Myometrial cell (primary cell): ENCODE measurements around the gene SUN2. TPM values are rescaled to one million over a fixed set of nuclear protein-coding genes. Genes with fewer than 3 reads are reported as not detected.

Source experiments
- total RNA-seq: library from RNA; depleted of rRNA; stranded (reverse); fragments of >200 nt; gene quantifications from 2 replicates; pipeline ENCODE4 v1.2.3, GENCODE V29; 2015

The SUN2 gene, protein sequence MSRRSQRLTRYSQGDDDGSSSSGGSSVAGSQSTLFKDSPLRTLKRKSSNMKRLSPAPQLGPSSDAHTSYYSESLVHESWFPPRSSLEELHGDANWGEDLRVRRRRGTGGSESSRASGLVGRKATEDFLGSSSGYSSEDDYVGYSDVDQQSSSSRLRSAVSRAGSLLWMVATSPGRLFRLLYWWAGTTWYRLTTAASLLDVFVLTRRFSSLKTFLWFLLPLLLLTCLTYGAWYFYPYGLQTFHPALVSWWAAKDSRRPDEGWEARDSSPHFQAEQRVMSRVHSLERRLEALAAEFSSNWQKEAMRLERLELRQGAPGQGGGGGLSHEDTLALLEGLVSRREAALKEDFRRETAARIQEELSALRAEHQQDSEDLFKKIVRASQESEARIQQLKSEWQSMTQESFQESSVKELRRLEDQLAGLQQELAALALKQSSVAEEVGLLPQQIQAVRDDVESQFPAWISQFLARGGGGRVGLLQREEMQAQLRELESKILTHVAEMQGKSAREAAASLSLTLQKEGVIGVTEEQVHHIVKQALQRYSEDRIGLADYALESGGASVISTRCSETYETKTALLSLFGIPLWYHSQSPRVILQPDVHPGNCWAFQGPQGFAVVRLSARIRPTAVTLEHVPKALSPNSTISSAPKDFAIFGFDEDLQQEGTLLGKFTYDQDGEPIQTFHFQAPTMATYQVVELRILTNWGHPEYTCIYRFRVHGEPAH
- 86.5 and 95.4 TPM in 2 replicates for total RNA-seq

GRCh38 chr22:38755911-38756532 is at the start of gene SUN2:
Gene SUN2 (minus strand): TSS chr22:38755998. CDS start chr22:38752628, 3,370 bp downstream.

DNA sequence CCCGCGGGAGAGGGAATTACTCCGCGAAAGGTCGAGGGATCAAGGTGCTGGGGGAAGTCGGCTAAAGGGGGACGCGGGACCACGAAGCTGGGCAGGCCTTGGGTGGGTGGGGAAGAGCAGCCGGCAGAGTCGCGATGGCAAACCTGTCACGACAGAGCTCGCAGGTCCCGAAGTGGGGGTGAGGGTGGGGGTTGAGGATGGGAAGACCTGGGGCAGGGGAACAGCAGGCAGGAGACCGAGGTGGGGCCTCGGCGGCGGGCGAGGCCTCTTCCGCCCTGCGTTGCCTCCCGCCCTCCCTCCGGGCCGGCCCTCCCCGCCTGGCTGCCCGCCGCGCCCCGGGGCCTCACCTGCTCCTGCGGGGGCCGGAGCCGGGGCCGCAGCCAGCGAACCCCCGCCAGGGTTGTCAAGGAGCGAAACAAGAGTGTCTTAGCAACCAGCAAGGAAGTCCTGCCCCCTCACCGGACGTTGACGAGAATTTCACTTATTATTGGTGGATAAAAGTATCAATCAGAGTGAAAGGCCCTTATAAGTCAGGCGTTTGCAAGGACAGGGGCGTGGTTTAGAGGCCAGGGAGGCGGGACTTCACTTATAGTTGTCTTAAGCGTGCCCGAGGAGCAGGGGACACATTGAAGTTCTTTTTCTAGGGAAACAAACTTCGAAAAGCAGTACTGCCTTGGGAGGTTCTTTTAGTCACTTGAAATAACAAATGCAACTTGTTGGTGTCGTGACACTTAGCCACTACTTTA is 38.1 kb upstream of the SUN2 start, which contains the start of gene DNAL4:
DNAL4 (minus strand) TSS at position 423 of the 746 bp plus-strand sequence. CDS start 11,412 bp downstream, outside the sequence.

DNA sequence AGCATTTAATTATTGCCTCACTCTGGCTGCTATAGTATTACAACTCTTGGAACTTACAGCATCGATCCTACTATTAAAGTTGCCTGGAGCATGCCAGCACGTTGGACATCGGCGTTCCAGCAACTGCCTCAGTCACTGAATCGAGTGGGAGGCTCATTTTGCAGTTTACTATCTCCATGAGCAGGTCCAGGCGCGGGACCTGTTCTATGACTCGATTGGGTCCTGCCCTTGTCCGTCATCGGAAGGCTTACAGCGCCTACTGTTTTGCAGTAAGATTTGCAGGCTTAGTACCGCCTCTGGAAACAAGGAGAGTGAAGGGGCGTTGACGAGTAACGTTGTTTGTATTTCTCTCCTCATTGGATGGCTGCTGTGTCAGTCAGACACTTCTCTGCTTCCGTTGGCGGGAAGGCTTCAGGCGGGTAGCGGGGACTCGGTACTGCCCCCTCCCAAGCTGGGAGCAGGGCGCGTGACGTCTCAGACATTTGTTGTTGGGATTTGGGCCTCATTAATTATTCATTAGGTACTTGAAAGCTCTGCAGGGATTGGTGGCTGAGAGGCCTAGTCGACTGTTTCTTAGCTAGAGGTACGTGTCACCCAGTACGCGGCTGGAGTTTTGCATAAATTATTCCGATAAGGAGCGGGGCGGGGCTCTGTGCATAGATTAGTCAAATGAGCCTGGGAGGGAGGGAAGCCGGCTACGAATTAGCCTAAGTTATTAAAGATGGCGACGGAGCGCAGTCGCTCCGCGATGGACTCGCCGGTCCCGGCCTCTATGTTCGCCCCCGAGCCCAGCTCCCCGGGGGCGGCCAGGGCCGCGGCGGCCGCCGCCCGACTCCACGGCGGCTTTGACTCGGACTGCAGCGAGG is 50.3 kb downstream of the SUN2 start, which contains the start of gene GTPBP1:
GTPBP1 (plus strand) TSS at position 710 of the 866 bp plus-strand sequence; CDS start at position 722, 12 bp downstream.

GRCh38 chr22:38700789-38701628 is 54.8 kb downstream of the SUN2 start, which contains the start of gene JOSD1:
Gene JOSD1 (minus strand): TSS chr22:38700943. CDS start chr22:38699987, 956 bp downstream.

Other genes with a start within 250 kb of the SUN2 start
- gene DDX17, start 249.7 kb downstream of the SUN2 start, total RNA-seq: 139 and 161 TPM in 2 replicates
- 3.2 and 6.3 TPM in 2 replicates for gene DMC1, start 185.8 kb downstream of the SUN2 start, total RNA-seq
- gene FAM227A, start 99.6 kb downstream of the SUN2 start, total RNA-seq: 0.58 and 1.8 TPM in 2 replicates
- 17.5 and 23.9 TPM in 2 replicates for gene CBY1, start 99.4 kb downstream of the SUN2 start, total RNA-seq
- 78.3 and 89.7 TPM in 2 replicates for gene TOMM22, start 74.0 kb downstream of the SUN2 start, total RNA-seq
- gene JOSD1, start 55.1 kb downstream of the SUN2 start, total RNA-seq: 48.1 and 53.0 TPM in 2 replicates
- 29.4 and 30.3 TPM in 2 replicates for gene GTPBP1, start 50.1 kb downstream of the SUN2 start, total RNA-seq
- gene DNAL4, start 38.1 kb upstream of the SUN2 start, total RNA-seq: 21.6 and 23.7 TPM in 2 replicates
- under 0.01 and 0.18 TPM in 2 replicates for gene NPTXR, start 88.0 kb upstream of the SUN2 start, total RNA-seq
- 42.5 and 44.4 TPM in 2 replicates for gene CBX6, start 116.2 kb upstream of the SUN2 start, total RNA-seq
- gene APOBEC3A, start 201.6 kb upstream of the SUN2 start, total RNA-seq: not detected in 2 replicates
- gene APOBEC3B, start 226.3 kb upstream of the SUN2 start, total RNA-seq: 28.5 and 29.6 TPM in 2 replicates